IMR-90 (cell line): ENCODE data around the gene MEP1B. TPM values are rescaled to one million over a fixed set of nuclear protein-coding genes. Genes with fewer than 3 reads are reported as not detected.

Experiments used
- ATAC-seq: fragments of 200-7000 bp; cut with Tn5 transposase; 2 replicates; pipeline ENCODE4 v1.9.1; 2020; ENCODE audit warnings: low read depth, mild to moderate bottlenecking, moderate library complexity
- BruUV-seq: library from RNA; stranded (reverse); fragments of 400-500 nt; replicated peaks from 2 replicates; lab custom pipeline; 2021; lab: Mats Ljungman, UMichigan
- CTCF ChIA-PET: fragments of 300-600 bp; formaldehyde crosslinking; extraction: SDS; loops from one replicate; lab custom pipeline; 2021; ENCODE audit warnings: antibody characterized with exemption; lab: Yijun Ruan, JAX
- POLR2A ChIA-PET: fragments of 300-600 bp; sonication (Branson Sonifier 250); formaldehyde crosslinking; loops from one replicate; lab custom pipeline; 2022; ENCODE audit warnings: antibody characterized with exemption; ENCODE audit not compliant: unreplicated experiment; lab: Charles Lee
- DNase-seq: peaks from one replicate; pipeline ENCODE4 v3.0.0; 2013
- H2AFZ ChIP-seq: replicated peaks from 2 replicates; pipeline ENCODE3; 2013; ENCODE audit warnings: low read length, mild to moderate bottlenecking; ENCODE audit not compliant: poor library complexity
- H2AK5ac ChIP-seq: 2 replicates; pipeline ENCODE4 v1.6.1; 2013; ENCODE audit warnings: low read depth, low read length, inconsistent platforms
- H2AK9ac ChIP-seq: replicated peaks from 2 replicates; pipeline ENCODE3; 2013; ENCODE audit warnings: mild to moderate bottlenecking, low read depth, low read length, moderate library complexity; ENCODE audit not compliant: poor library complexity
- H2BK120ac ChIP-seq: 2 replicates; pipeline ENCODE4 v1.6.1; 2013; ENCODE audit warnings: low read depth, low read length, inconsistent platforms
- H2BK15ac ChIP-seq: 3 replicates; pipeline ENCODE4 v1.6.1; 2013; ENCODE audit warnings: low read depth, low read length, inconsistent platforms
- H2BK20ac ChIP-seq: 2 replicates; pipeline ENCODE4 v1.6.1; 2013; ENCODE audit warnings: low read depth, mild to moderate bottlenecking, inconsistent platforms, low read length, moderate library complexity
- H2BK5ac ChIP-seq: 2 replicates; pipeline ENCODE4 v1.6.1; 2013; ENCODE audit warnings: mild to moderate bottlenecking, low read depth, low read length, inconsistent platforms; ENCODE audit not compliant: poor library complexity, severe bottlenecking
- H3K14ac ChIP-seq: replicated peaks from 2 replicates; pipeline ENCODE4 v1.6.1; 2013; ENCODE audit warnings: low read depth, low read length, inconsistent platforms
- H3K18ac ChIP-seq: 2 replicates; pipeline ENCODE4 v1.6.1; 2013; ENCODE audit warnings: low read depth, low read length, control low read depth
- H3K23ac ChIP-seq: 2 replicates; pipeline ENCODE4 v1.6.1; 2013; ENCODE audit warnings: low read depth, low read length, inconsistent platforms
- H3K27ac ChIP-seq: 2 replicates; pipeline ENCODE4 v1.5.1; 2013; ENCODE audit warnings: mild to moderate bottlenecking, control low read depth, low read length; ENCODE audit not compliant: insufficient read depth
- H3K27me3 ChIP-seq: 2 replicates; pipeline ENCODE4 v1.6.1; 2013; ENCODE audit warnings: low read length; ENCODE audit not compliant: control insufficient read depth, insufficient read depth
- H3K36me3 ChIP-seq: 2 replicates; pipeline ENCODE4 v1.6.1; 2013; ENCODE audit warnings: low read length, mixed read lengths; ENCODE audit not compliant: control insufficient read depth, insufficient read depth
- H3K4ac ChIP-seq: 2 replicates; pipeline ENCODE4 v1.6.1; 2013; ENCODE audit warnings: low read depth, low read length, inconsistent platforms
- H3K4me1 ChIP-seq: 2 replicates; pipeline ENCODE4 v1.6.1; 2013; ENCODE audit warnings: low read length, mixed read lengths; ENCODE audit not compliant: control insufficient read depth, insufficient read depth
- H3K4me2 ChIP-seq: 2 replicates; pipeline ENCODE4 v1.6.1; 2013; ENCODE audit warnings: low read depth, mild to moderate bottlenecking, control low read depth, low read length, moderate library complexity
- H3K4me3 ChIP-seq: 2 replicates; pipeline ENCODE4 v1.5.1; 2013; ENCODE audit warnings: low read depth, mild to moderate bottlenecking, control low read depth, low read length, moderate library complexity; ENCODE audit not compliant: insufficient read depth
- H3K56ac ChIP-seq: 2 replicates; pipeline ENCODE4 v1.6.1; 2013; ENCODE audit warnings: low read length, inconsistent platforms; ENCODE audit not compliant: insufficient read depth; ENCODE audit errors: extremely low read depth
- H3K79me1 ChIP-seq, 2 experiments: 2 replicates each; pipeline ENCODE4 v1.6.1; 2013; ENCODE audit warnings: low read length in 2 of 2, inconsistent platforms in 1 of 2, low read depth in 1 of 2
- H3K9ac ChIP-seq: 2 replicates; pipeline ENCODE4 v1.6.1; 2013; ENCODE audit warnings: low read depth, low read length, control low read depth
- H3K9me1 ChIP-seq: 2 replicates; pipeline ENCODE4 v1.6.1; 2013; ENCODE audit warnings: low read length, inconsistent platforms; ENCODE audit not compliant: insufficient read depth
- H3K9me3 ChIP-seq: 2 replicates; pipeline ENCODE4 v1.6.1; 2013; ENCODE audit warnings: low read length; ENCODE audit not compliant: control insufficient read depth, insufficient read depth
- H4K20me1 ChIP-seq: 2 replicates; pipeline ENCODE4 v1.6.1; 2013; ENCODE audit warnings: low read length, inconsistent platforms; ENCODE audit not compliant: insufficient read depth
- H4K5ac ChIP-seq: 2 replicates; pipeline ENCODE4 v1.6.1; 2013; ENCODE audit warnings: mild to moderate bottlenecking, low read depth, low read length, control low read depth
- H4K8ac ChIP-seq, 2 experiments: 2 replicates each; pipeline ENCODE4 v1.6.1; 2013; ENCODE audit warnings: low read depth in 2 of 2, low read length in 2 of 2, control low read depth in 1 of 2, inconsistent platforms in 1 of 2
- H4K91ac ChIP-seq: 2 replicates; pipeline ENCODE4 v1.6.1; 2013; ENCODE audit warnings: low read depth, low read length, inconsistent platforms; ENCODE audit not compliant: insufficient read depth
- BHLHE40 ChIP-seq: fragments of 150-350 bp; IDR thresholded peaks from 2 replicates; pipeline ENCODE4 v1.6.1; 2016; ENCODE audit warnings: mild to moderate bottlenecking, low read depth, low read length
- CEBPB ChIP-seq: IDR thresholded peaks from 2 replicates; pipeline ENCODE4 v1.6.1; 2012; ENCODE audit warnings: low read depth, low read length, improper control_type of control experiment
- CHD1 ChIP-seq: IDR thresholded peaks from 2 replicates; pipeline ENCODE4 v1.6.1; 2012; ENCODE audit warnings: low read depth, low read length, improper control_type of control experiment
- FOS ChIP-seq: fragments of 150-350 bp; IDR thresholded peaks from 2 replicates; pipeline ENCODE4 v1.6.1; 2016; ENCODE audit warnings: low read depth, low read length
- MAFK ChIP-seq: IDR thresholded peaks from 2 replicates; pipeline ENCODE4 v1.6.1; 2012; ENCODE audit warnings: low read depth, low read length, improper control_type of control experiment
- MAZ ChIP-seq: IDR thresholded peaks from 2 replicates; pipeline ENCODE4 v1.6.1; 2012; ENCODE audit warnings: low read depth, mild to moderate bottlenecking, low read length, improper control_type of control experiment, moderate library complexity, borderline replicate concordance
- MXI1 ChIP-seq: IDR thresholded peaks from 2 replicates; pipeline ENCODE4 v1.6.1; 2012; ENCODE audit warnings: low read depth, mild to moderate bottlenecking, low read length, moderate library complexity, borderline replicate concordance
- NFE2L2 ChIP-seq: fragments of 150-350 bp; IDR thresholded peaks from 2 replicates; pipeline ENCODE4 v1.6.1; 2016; ENCODE audit warnings: low read depth, mild to moderate bottlenecking, low read length
- POLR2A ChIP-seq: IDR thresholded peaks from 2 replicates; pipeline ENCODE4 v1.6.1; 2012; ENCODE audit warnings: mild to moderate bottlenecking, low read depth, low read length
- RAD21 ChIP-seq: IDR thresholded peaks from 2 replicates; pipeline ENCODE4 v1.6.1; 2012; ENCODE audit warnings: low read length, improper control_type of control experiment
- RCOR1 ChIP-seq: IDR thresholded peaks from 2 replicates; pipeline ENCODE4 v1.6.1; 2012; ENCODE audit warnings: mild to moderate bottlenecking, low read length, improper control_type of control experiment; ENCODE audit not compliant: insufficient replicate concordance
- RFX5 ChIP-seq: IDR thresholded peaks from 2 replicates; pipeline ENCODE4 v1.8.0; 2012; ENCODE audit warnings: low read depth, mild to moderate bottlenecking, low read length, moderate library complexity
- SMC3 ChIP-seq: fragments of 150-350 bp; IDR thresholded peaks from 2 replicates; pipeline ENCODE4 v1.6.1; 2016; ENCODE audit warnings: low read depth, mild to moderate bottlenecking, antibody characterized with exemption, low read length, moderate library complexity
- WGBS, 2 experiments: methylation state at CpG; one replicate each; pipeline versions ENCODE4 v1.1.5 to v1.1.7; 2013; ENCODE audit warnings: missing lambda C conversion rate in 2 of 2; ENCODE audit not compliant: insufficient read length in 1 of 2; ENCODE audit errors: extremely low coverage in 2 of 2; 5-methylcytosine and 5-hydroxymethylcytosine counted together
- dilution Hi-C: fragments of 300-500 bp; cut with HindIII; formaldehyde crosslinking; loops from one replicate; pipeline ENCODE4 v1.14.3; 2018; ENCODE audit warnings: low sequenced_read_pairs; ENCODE audit not compliant: unreplicated experiment
- in situ Hi-C: fragments of 300-500 bp; cut with MboI; formaldehyde crosslinking; loops from 3 replicates; pipeline ENCODE4 v1.14.3; 2019; ENCODE audit warnings: low sequenced_read_pairs, inconsistent platforms, mixed read lengths
- intact Hi-C: fragments of 100-400 bp; cut with micrococcal nuclease; formaldehyde crosslinking; loops from 2 replicates; pipeline ENCODE4 v1.10.0; 2022
- polyA plus RNA-seq, 3 experiments: library from polyadenylated mRNA; depleted of rRNA; stranded (reverse); fragments of >200 nt; gene quantifications; 2 replicates each; pipeline ENCODE4 v1.2.3, GENCODE V29; 2012; ENCODE audit warnings: low replicate concordance in 1 of 3
- total RNA-seq: library from RNA; depleted of rRNA; stranded (reverse); fragments of >200 nt; gene quantifications from 2 replicates; pipeline ENCODE4 v1.2.3, GENCODE V29; 2012
- TF ChIP-seq, protein P1 (sequence below): conservative IDR thresholded peaks from 2 replicates; pipeline ENCODE4 v1.5.1; 2012; ENCODE audit warnings: mild to moderate bottlenecking, low read depth, low read length, improper control_type of control experiment
- TF ChIP-seq, protein P2 (sequence below): fragments of 150-350 bp; IDR thresholded peaks from 2 replicates; pipeline ENCODE4 v1.6.1; 2017; ENCODE audit warnings: mild to moderate bottlenecking, antibody characterized with exemption, low read length, low read depth
- TF ChIP-seq, protein P3 (sequence below): fragments of 150-350 bp; IDR thresholded peaks from 2 replicates; pipeline ENCODE4 v1.6.1; 2016; ENCODE audit warnings: low read depth, mild to moderate bottlenecking, low read length, moderate library complexity, borderline replicate concordance

The MEP1B gene
- total and polyA plus RNA-seq, 2 of the 4 experiments (the other 2 are of a cell fraction): not detected

DNA sequence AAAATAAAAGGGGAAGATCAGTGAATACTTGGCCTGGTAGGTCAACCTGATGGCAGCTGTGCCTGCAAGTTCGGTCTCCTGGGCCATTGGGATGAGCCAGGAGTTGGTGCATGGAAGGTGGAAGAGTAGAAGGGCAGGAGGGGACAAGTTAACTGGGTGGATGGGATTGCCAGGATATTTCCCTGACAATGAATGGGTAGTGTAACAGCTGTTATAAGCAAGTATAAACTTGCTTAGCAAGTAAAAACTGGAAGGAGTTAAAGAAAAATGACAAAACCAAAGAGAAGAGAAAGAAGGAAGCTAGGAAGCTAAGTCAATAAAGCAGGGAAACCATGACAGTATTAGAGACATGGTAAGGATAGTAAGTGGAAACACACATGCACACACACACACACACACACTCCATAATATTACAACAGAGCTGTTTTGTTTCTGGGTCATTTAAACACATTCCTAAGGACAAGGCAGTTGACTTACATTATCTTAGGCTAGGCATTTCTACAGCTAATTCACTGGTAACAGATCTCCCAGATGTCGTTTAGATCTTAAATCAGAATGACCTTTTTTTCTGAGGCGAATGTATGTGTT is 29.7 kb downstream of the MEP1B start:
- TF ChIP-seq MAZ: no peak
- no peak for TF ChIP-seq BHLHE40
- no peak for TF ChIP-seq RFX5
- no peak for TF ChIP-seq NFE2L2
- TF ChIP-seq MAFK: no peak
- TF ChIP-seq, protein P1, sequence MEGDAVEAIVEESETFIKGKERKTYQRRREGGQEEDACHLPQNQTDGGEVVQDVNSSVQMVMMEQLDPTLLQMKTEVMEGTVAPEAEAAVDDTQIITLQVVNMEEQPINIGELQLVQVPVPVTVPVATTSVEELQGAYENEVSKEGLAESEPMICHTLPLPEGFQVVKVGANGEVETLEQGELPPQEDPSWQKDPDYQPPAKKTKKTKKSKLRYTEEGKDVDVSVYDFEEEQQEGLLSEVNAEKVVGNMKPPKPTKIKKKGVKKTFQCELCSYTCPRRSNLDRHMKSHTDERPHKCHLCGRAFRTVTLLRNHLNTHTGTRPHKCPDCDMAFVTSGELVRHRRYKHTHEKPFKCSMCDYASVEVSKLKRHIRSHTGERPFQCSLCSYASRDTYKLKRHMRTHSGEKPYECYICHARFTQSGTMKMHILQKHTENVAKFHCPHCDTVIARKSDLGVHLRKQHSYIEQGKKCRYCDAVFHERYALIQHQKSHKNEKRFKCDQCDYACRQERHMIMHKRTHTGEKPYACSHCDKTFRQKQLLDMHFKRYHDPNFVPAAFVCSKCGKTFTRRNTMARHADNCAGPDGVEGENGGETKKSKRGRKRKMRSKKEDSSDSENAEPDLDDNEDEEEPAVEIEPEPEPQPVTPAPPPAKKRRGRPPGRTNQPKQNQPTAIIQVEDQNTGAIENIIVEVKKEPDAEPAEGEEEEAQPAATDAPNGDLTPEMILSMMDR: no peak
- TF ChIP-seq SMC3: no peak
- TF ChIP-seq FOS: no peak
- TF ChIP-seq CEBPB: no peak
- TF ChIP-seq, protein P2, sequence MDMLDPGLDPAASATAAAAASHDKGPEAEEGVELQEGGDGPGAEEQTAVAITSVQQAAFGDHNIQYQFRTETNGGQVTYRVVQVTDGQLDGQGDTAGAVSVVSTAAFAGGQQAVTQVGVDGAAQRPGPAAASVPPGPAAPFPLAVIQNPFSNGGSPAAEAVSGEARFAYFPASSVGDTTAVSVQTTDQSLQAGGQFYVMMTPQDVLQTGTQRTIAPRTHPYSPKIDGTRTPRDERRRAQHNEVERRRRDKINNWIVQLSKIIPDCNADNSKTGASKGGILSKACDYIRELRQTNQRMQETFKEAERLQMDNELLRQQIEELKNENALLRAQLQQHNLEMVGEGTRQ: no peak
- no peak for TF ChIP-seq MXI1
- no peak for TF ChIP-seq POLR2A
- no peak for TF ChIP-seq RAD21
- TF ChIP-seq, protein P3, sequence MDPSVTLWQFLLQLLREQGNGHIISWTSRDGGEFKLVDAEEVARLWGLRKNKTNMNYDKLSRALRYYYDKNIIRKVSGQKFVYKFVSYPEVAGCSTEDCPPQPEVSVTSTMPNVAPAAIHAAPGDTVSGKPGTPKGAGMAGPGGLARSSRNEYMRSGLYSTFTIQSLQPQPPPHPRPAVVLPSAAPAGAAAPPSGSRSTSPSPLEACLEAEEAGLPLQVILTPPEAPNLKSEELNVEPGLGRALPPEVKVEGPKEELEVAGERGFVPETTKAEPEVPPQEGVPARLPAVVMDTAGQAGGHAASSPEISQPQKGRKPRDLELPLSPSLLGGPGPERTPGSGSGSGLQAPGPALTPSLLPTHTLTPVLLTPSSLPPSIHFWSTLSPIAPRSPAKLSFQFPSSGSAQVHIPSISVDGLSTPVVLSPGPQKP: no peak
- no peak for TF ChIP-seq CHD1
- no peak for TF ChIP-seq RCOR1
- Histone ChIP-seq H3K36me3 (no peaks in the 10 kb centered on the region), H4K5ac (no peak overlapping the region), H4K20me1 (no peaks in the 10 kb centered on the region), H3K9ac (no peak overlapping the region), H3K56ac (no peak overlapping the region), H4K8ac (no peak overlapping the region), H2BK5ac (no peak overlapping the region), H3K4me2 (no peak overlapping the region), H3K4me3 (no peak overlapping the region), H3K9me3 (no peaks in the 10 kb centered on the region), H3K18ac (no peak overlapping the region), H3K4ac (no peak overlapping the region), H3K27me3 (no peaks in the 10 kb centered on the region), H2AK5ac (no peak overlapping the region), H2BK15ac (no peak overlapping the region), H2AK9ac (no peak overlapping the region), H4K91ac (no peak overlapping the region), H3K23ac (no peak overlapping the region), H3K14ac (no peak overlapping the region), H3K79me1 (no peaks in the 10 kb centered on the region), H2BK20ac (no peak overlapping the region), H2AFZ (no peak overlapping the region), H3K4me1 (no peaks in the 10 kb centered on the region), H3K27ac (no peak overlapping the region), H2BK120ac (no peak overlapping the region), H3K9me1 (no peaks in the 10 kb centered on the region)
- CTCF ChIA-PET: no interaction called here
- no peak for DNase-seq
- dilution Hi-C loops: no loop called here
- 40% methylated on average over 1 of the region's 3 CpGs; no CpG with 5 or more reads in 1 of the 2 experiments for WGBS, 2 experiments
- in situ Hi-C loops: no loop called here
- POLR2A ChIA-PET: no interaction called here
- intact Hi-C loops: no loop called here
- BruUV-seq: no TSS peak
- ATAC-seq: no peak
